Rectal smooth muscle tissue (tissue), 1 donor: ENCODE results near the gene EHBP1L1.

ENCODE experiments used
- H3K27ac ChIP-seq: one replicate; pipeline ENCODE4 v1.7.0; 2013; ENCODE audit warnings: low read depth, low read length, inconsistent platforms
- H3K27me3 ChIP-seq: one replicate; pipeline ENCODE4 v1.7.0; 2013; ENCODE audit warnings: low read length; ENCODE audit not compliant: control insufficient read depth, insufficient read depth
- H3K36me3 ChIP-seq: one replicate; pipeline ENCODE4 v1.7.0; 2013; ENCODE audit warnings: low read length; ENCODE audit not compliant: control insufficient read depth, insufficient read depth
- H3K4me1 ChIP-seq: one replicate; pipeline ENCODE4 v1.7.0; 2013; ENCODE audit warnings: low read length; ENCODE audit not compliant: control insufficient read depth, insufficient read depth
- H3K4me3 ChIP-seq: one replicate; pipeline ENCODE4 v1.7.0; 2013; ENCODE audit warnings: low read length
- H3K9ac ChIP-seq: one replicate; pipeline ENCODE4 v1.7.0; 2013; ENCODE audit warnings: low read length

EHBP1L1 gene

GRCh38 chr11:65615229-65615949 lies 39.5 kb downstream of the EHBP1L1 start, which contains the start of gene PCNX3:
Gene PCNX3 (plus strand): TSS chr11:65615776. CDS start chr11:65616312, 536 bp downstream.
- Histone ChIP-seq H3K36me3 (peaks cover 33% of the 10 kb centered on the region), H3K27me3 (no peaks in the 10 kb centered on the region), H3K4me1 (peaks cover 15% of the 10 kb centered on the region), H3K9ac (peak within 1 kb of the TSS; percentile 89), H3K27ac (peak within 1 kb of the TSS; percentile 92), H3K4me3 (peak within 1 kb of the TSS; percentile 96)

GRCh38 chr11:65615950-65616574 lies 40.2 kb downstream of the EHBP1L1 start:
- Histone ChIP-seq H3K27me3 (no peaks in the 10 kb centered on the region), H3K4me1 (peaks cover 15% of the 10 kb centered on the region), H3K4me3 (peak overlapping the region; percentile 71), H3K9ac (peak overlapping the region; percentile 60), H3K36me3 (peaks cover 39% of the 10 kb centered on the region), H3K27ac (peak overlapping the region; percentile 92)

- peaks cover 39% of the 10 kb centered on the region for H3K36me3 ChIP-seq
- peaks cover 15% of the 10 kb centered on the region for H3K4me1 ChIP-seq
- H3K9ac ChIP-seq = peak overlapping the region; percentile 40
- H3K4me3 ChIP-seq = peak overlapping the region; percentile 71
- H3K27ac ChIP-seq = peak overlapping the region; percentile 92
- H3K27me3 ChIP-seq = no peaks in the 10 kb centered on the region
These were observed 40.7 kb downstream of the EHBP1L1 start for GRCh38 chr11:65616575-65617001.

GRCh38 chr11:65617136-65617850 lies 41.4 kb downstream of the EHBP1L1 start:
- Histone ChIP-seq H3K9ac (no peak overlapping the region), H3K4me1 (peaks cover 15% of the 10 kb centered on the region), H3K27me3 (no peaks in the 10 kb centered on the region), H3K4me3 (peak overlapping the region; percentile 71), H3K36me3 (peaks cover 42% of the 10 kb centered on the region), H3K27ac (no peak overlapping the region)

- Histone ChIP-seq H3K27ac (no peak overlapping the region), H3K36me3 (peaks cover 40% of the 10 kb centered on the region), H3K27me3 (no peaks in the 10 kb centered on the region), H3K4me3 (no peak overlapping the region), H3K4me1 (peaks cover 9% of the 10 kb centered on the region), H3K9ac (no peak overlapping the region)
These were observed 42.3 kb downstream of the EHBP1L1 start for GRCh38 chr11:65617990-65618751.

GRCh38 chr11:65618763-65619162 lies 42.9 kb downstream of the EHBP1L1 start:
- peaks cover 9% of the 10 kb centered on the region for H3K4me1 ChIP-seq
- H3K9ac ChIP-seq = no peak overlapping the region
- no peak overlapping the region for H3K4me3 ChIP-seq
- no peaks in the 10 kb centered on the region for H3K27me3 ChIP-seq
- H3K27ac ChIP-seq = no peak overlapping the region
- peaks cover 40% of the 10 kb centered on the region for H3K36me3 ChIP-seq

- H3K4me3 ChIP-seq = no peak overlapping the region
- H3K36me3 ChIP-seq = peaks cover 42% of the 10 kb centered on the region
- H3K27me3 ChIP-seq = no peaks in the 10 kb centered on the region
- peaks cover 9% of the 10 kb centered on the region for H3K4me1 ChIP-seq
- H3K9ac ChIP-seq = no peak overlapping the region
- no peak overlapping the region for H3K27ac ChIP-seq
These were observed 43.6 kb downstream of the EHBP1L1 start for GRCh38 chr11:65619281-65619928.

- no peaks in the 10 kb centered on the region for H3K27me3 ChIP-seq
- peaks cover 51% of the 10 kb centered on the region for H3K36me3 ChIP-seq
- no peak overlapping the region for H3K4me3 ChIP-seq
- peaks cover 9% of the 10 kb centered on the region for H3K4me1 ChIP-seq
- no peak overlapping the region for H3K27ac ChIP-seq
- H3K9ac ChIP-seq = no peak overlapping the region
These were observed 44.8 kb downstream of the EHBP1L1 start for GRCh38 chr11:65620666-65621065.

- no peaks in the 10 kb centered on the region for H3K27me3 ChIP-seq
- H3K4me3 ChIP-seq = no peak overlapping the region
- peaks cover 53% of the 10 kb centered on the region for H3K36me3 ChIP-seq
- no peak overlapping the region for H3K9ac ChIP-seq
- H3K4me1 ChIP-seq = peaks cover 7% of the 10 kb centered on the region
- no peak overlapping the region for H3K27ac ChIP-seq
These were observed 45.6 kb downstream of the EHBP1L1 start for GRCh38 chr11:65621460-65621859.

- no peak overlapping the region for H3K27ac ChIP-seq
- no peak overlapping the region for H3K9ac ChIP-seq
- no peaks in the 10 kb centered on the region for H3K27me3 ChIP-seq
- H3K4me1 ChIP-seq = peaks cover 1% of the 10 kb centered on the region
- peaks cover 59% of the 10 kb centered on the region for H3K36me3 ChIP-seq
- H3K4me3 ChIP-seq = no peak overlapping the region
These were observed 46.2 kb downstream of the EHBP1L1 start for GRCh38 chr11:65622011-65622410.

GRCh38 chr11:65623177-65623576 lies 47.3 kb downstream of the EHBP1L1 start:
- H3K4me3 ChIP-seq = no peak overlapping the region
- H3K36me3 ChIP-seq = peaks cover 61% of the 10 kb centered on the region

More at GRCh38 chr11:65623177-65623576, 47.3 kb downstream of the EHBP1L1 start:
- Histone ChIP-seq H3K27ac (no peak overlapping the region), H3K9ac (no peak overlapping the region), H3K27me3 (no peaks in the 10 kb centered on the region), H3K4me1 (no peaks in the 10 kb centered on the region)
